Measurements from ENCODE around the gene SDHA. TPM values are rescaled to one million over a fixed set of nuclear protein-coding genes. Genes with fewer than 3 reads are reported as not detected.

SDHA gene
- total and polyA plus RNA-seq, 10 of the 15 experiments (the other 5 are each of a cell fraction or from before 2014, with no cell fraction given) = 63.3 to 205 (median 104) TPM

DNA sequence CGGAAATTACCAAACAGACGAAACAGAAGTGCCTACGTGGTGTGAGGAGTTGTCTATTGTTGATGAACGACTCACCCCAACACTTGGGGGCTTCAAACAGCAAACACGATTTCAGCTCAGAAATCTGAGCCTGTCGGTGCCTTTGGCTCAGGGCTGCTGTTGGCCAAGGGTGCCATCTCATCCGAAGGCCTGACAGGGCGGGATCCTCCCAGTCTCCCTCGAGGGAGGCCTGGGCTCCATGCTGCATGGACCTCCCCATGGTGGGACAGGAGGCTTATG is 25.5 kb upstream of the SDHA start:
- Histone ChIP-seq H3K4me2 (ENCODE audit: control insufficient read depth, insufficient read depth) (no peak overlapping the region), H3K79me2 (ENCODE audit: control insufficient read depth, insufficient read depth, low read length) (no peaks in the 10 kb centered on the region), H3K9ac (ENCODE audit: control insufficient read depth, insufficient read depth, low read length) (no peak overlapping the region), H3K4me3 (no peak overlapping the region), H4K20me1 (ENCODE audit: control insufficient read depth, insufficient read depth) (no peaks in the 10 kb centered on the region; the same call in 1 of the 2 replicates), H3K4me1 (ENCODE audit: control insufficient read depth, insufficient read depth, low read length) (peaks cover 32% of the 10 kb centered on the region), H2AFZ (ENCODE audit: control insufficient read depth, low read depth, low read length) (no peak overlapping the region), H3K9me3 (replicated peaks; ENCODE audit: control insufficient read depth, insufficient read depth, low read length) (no peaks in the 10 kb centered on the region), H3K27ac (ENCODE audit: control insufficient read depth, insufficient read depth) (no peak overlapping the region), H3K27me3 (replicated peaks in 1 of 2; ENCODE audit: control insufficient read depth in 2 of 2, insufficient read depth in 2 of 2, low read length in 1 of 2) (no peaks in the 10 kb centered on the region; a peak in 1 of 4 replicates), H3K36me3 (ENCODE audit: control insufficient read depth in 2 of 2, insufficient read depth in 2 of 2, low read length in 1 of 2) (no peaks in the 10 kb centered on the region)
- TF ChIP-seq CEBPB (IDR thresholded peaks at IDR 0.05; ENCODE audit: borderline replicate concordance in 1 of 2, low read depth in 2 of 2, low read length in 2 of 2) (no peak), MEF2A (IDR thresholded peaks at IDR 0.05; ENCODE audit: insufficient read depth, low read depth, low read length) (no peak), ZZZ3 (IDR thresholded peaks at IDR 0.05; ENCODE audit: control insufficient read depth, insufficient read length, low read depth) (no peak), NBN (IDR thresholded peaks at IDR 0.05) (no peak), MYB (IDR thresholded peaks at IDR 0.05; ENCODE audit: borderline replicate concordance, low read depth, low read length) (no peak), ATF7 (IDR thresholded peaks at IDR 0.05; ENCODE audit: low read depth) (no peak)
- TF ChIP-seq, protein P1, sequence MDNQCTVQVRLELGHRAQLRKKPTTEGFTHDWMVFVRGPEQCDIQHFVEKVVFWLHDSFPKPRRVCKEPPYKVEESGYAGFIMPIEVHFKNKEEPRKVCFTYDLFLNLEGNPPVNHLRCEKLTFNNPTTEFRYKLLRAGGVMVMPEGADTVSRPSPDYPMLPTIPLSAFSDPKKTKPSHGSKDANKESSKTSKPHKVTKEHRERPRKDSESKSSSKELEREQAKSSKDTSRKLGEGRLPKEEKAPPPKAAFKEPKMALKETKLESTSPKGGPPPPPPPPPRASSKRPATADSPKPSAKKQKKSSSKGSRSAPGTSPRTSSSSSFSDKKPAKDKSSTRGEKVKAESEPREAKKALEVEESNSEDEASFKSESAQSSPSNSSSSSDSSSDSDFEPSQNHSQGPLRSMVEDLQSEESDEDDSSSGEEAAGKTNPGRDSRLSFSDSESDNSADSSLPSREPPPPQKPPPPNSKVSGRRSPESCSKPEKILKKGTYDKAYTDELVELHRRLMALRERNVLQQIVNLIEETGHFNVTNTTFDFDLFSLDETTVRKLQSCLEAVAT (IDR thresholded peaks at IDR 0.05) = no peak
- CTCF ChIA-PET = no interaction called here
- WGBS (ENCODE audit: insufficient coverage, insufficient replicate concordance, low lambda C conversion rate, missing lambda C conversion rate) = 68% methylated on average over 9 of the region's 9 CpGs
- DNase-seq (ENCODE audit: low read depth, low spot score) (no peak), ATAC-seq (no peak), FAIRE-seq (no peak)
- RAD21 ChIA-PET (ENCODE audit: unreplicated experiment) = no interaction called here
- intact Hi-C loops (cut with micrococcal nuclease; ENCODE audit: unreplicated experiment) = no loop called here
- POLR2A ChIA-PET = no interaction called here
- no TSS peak for BruUV-seq (replicated peaks)
- in situ Hi-C loops (cut with MboI) = no loop called here
- SMC1A ChIA-PET (ENCODE audit: uncharacterized antibody, unreplicated experiment) = no interaction called here

All from GM12878 (cell line).